Gastrocnemius medialis (tissue), 4 donors: Measurements from ENCODE around the gene GNG2.

Experiments
- CTCF ChIP-seq, 5 experiments: fragments of 450-650 bp in 3 of 5; fragments of 200-600 bp in 2 of 5; sonication (generic) in 2 of 5; IDR thresholded peaks in 4 of 5; conservative IDR thresholded peaks in 1 of 5; 1 replicate in 4 of 5; 2 replicates in 1 of 5; pipeline ENCODE4 v1.5.1; 2016 to 2019; ENCODE audit warnings: antibody characterized with exemption in 5 of 5, mild to moderate bottlenecking in 3 of 5, moderate library complexity in 3 of 5
- POLR2A ChIP-seq, 2 donors: fragments of 450-650 bp; IDR thresholded peaks; one replicate each; pipeline ENCODE4 v1.6.1; 2017; ENCODE audit warnings: antibody characterized with exemption in 2 of 2, mild to moderate bottlenecking in 2 of 2, moderate library complexity in 2 of 2

- TF ChIP-seq CTCF (IDR thresholded peaks at IDR 0.05 in 4 of 5, conservative IDR thresholded peaks at IDR 0.05 in 1 of 5) (no peak), POLR2A (IDR thresholded peaks at IDR 0.05) (no peak)
Measured at GRCh38 chr14:51917193-51917592, 56.8 kb downstream of the GNG2 start.
